K562 (cell line): Measurements from ENCODE around the gene GEMIN4.

Experiments used
- CEBPZ ChIP-seq: fragments of 150-350 bp; IDR thresholded peaks from 2 replicates; pipeline ENCODE4 v1.6.1; 2014; ENCODE audit warnings: low read depth, mild to moderate bottlenecking, low read length, borderline replicate concordance
- POLR3A ChIP-seq: IDR thresholded peaks from 2 replicates; pipeline ENCODE4 v1.6.1; 2011; ENCODE audit warnings: borderline replicate concordance, mild to moderate bottlenecking, moderate library complexity; ENCODE audit not compliant: insufficient read length, insufficient read depth; ENCODE audit errors: extremely low read depth
- TF ChIP-seq, protein P1 (sequence below), 3 experiments: IDR thresholded peaks in 2 of 3; conservative IDR thresholded peaks in 1 of 3; 2 replicates each; pipeline ENCODE4 v1.5.1; 2011 to 2012; ENCODE audit warnings: low read length in 3 of 3, mild to moderate bottlenecking in 3 of 3, control low read depth in 2 of 3, improper control_type of control experiment in 1 of 3, inconsistent platforms in 1 of 3, low read depth in 1 of 3, mixed read lengths in 1 of 3, moderate library complexity in 1 of 3; ENCODE audit not compliant: insufficient read depth in 2 of 3

GRCh38 chr17:708132-708531 is 43.9 kb downstream of the GEMIN4 start:
- TF ChIP-seq CEBPZ (no peak), POLR3A (no peak)
- TF ChIP-seq, protein P1, sequence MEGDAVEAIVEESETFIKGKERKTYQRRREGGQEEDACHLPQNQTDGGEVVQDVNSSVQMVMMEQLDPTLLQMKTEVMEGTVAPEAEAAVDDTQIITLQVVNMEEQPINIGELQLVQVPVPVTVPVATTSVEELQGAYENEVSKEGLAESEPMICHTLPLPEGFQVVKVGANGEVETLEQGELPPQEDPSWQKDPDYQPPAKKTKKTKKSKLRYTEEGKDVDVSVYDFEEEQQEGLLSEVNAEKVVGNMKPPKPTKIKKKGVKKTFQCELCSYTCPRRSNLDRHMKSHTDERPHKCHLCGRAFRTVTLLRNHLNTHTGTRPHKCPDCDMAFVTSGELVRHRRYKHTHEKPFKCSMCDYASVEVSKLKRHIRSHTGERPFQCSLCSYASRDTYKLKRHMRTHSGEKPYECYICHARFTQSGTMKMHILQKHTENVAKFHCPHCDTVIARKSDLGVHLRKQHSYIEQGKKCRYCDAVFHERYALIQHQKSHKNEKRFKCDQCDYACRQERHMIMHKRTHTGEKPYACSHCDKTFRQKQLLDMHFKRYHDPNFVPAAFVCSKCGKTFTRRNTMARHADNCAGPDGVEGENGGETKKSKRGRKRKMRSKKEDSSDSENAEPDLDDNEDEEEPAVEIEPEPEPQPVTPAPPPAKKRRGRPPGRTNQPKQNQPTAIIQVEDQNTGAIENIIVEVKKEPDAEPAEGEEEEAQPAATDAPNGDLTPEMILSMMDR (IDR thresholded peaks at IDR 0.05 in 2 of 3, conservative IDR thresholded peaks at IDR 0.05 in 1 of 3; ENCODE audit: insufficient read depth in 2 of 3, low read depth in 1 of 3, low read length in 3 of 3) = no peak
